Tibial artery (tissue), 4 donors: Measurements from ENCODE around the gene LRRC8E.
"Not testable (repeated sequence)": the region's sequence is repeated elsewhere in the genome, so short reads cannot be mapped to it uniquely, and the experiment has no call there.

Experiments used
- DNase-seq, 2 donors: peaks; one replicate each; pipeline ENCODE4 v3.0.0-alpha.2; 2019
- H3K27ac ChIP-seq, 2 donors: fragments of 200-600 bp; sonication (generic) in 1 of 2; 1 replicate in 1 of 2; 2 replicates in 1 of 2; pipeline ENCODE4 v1.5.1; 2018 to 2019; ENCODE audit warnings: mild to moderate bottlenecking in 1 of 2
- H3K27me3 ChIP-seq, 2 donors: fragments of 200-600 bp; sonication (generic) in 1 of 2; one replicate each; pipeline versions ENCODE4 v1.5.1 to v1.6.0; 2016 to 2019
- H3K36me3 ChIP-seq, 3 donors: fragments of 200-600 bp; sonication (generic) in 2 of 3; one replicate each; pipeline ENCODE4 v1.5.1; 2016 to 2019; ENCODE audit warnings: mild to moderate bottlenecking in 2 of 3
- H3K4me1 ChIP-seq, 4 donors: fragments of 200-600 bp; sonication (generic) in 2 of 4; 1 replicate in 3 of 4; 2 replicates in 1 of 4; pipeline ENCODE4 v1.5.1; 2016 to 2019
- H3K4me3 ChIP-seq, 2 donors: fragments of 200-600 bp; sonication (generic) in 1 of 2; 1 replicate in 1 of 2; 2 replicates in 1 of 2; pipeline ENCODE4 v1.5.1; 2018 to 2019; ENCODE audit warnings: mild to moderate bottlenecking in 2 of 2
- H3K9me3 ChIP-seq, 3 donors: fragments of 200-600 bp; sonication (generic) in 1 of 3; one replicate each; pipeline ENCODE4 v1.5.1; 2016 to 2019
- CTCF ChIP-seq, 2 experiments: fragments of 200-600 bp in 1 of 2; fragments of 450-650 bp in 1 of 2; IDR thresholded peaks; one replicate each; pipeline ENCODE4 v1.5.1; 2017 to 2019; ENCODE audit warnings: antibody characterized with exemption in 2 of 2, mild to moderate bottlenecking in 1 of 2, moderate library complexity in 1 of 2
- intact Hi-C: fragments of 100-400 bp; cut with DNase I; formaldehyde crosslinking; loops from one replicate; pipeline ENCODE4 v1.15.0; 2023; ENCODE audit warnings: low total_unique reads

Gene LRRC8E

DNA sequence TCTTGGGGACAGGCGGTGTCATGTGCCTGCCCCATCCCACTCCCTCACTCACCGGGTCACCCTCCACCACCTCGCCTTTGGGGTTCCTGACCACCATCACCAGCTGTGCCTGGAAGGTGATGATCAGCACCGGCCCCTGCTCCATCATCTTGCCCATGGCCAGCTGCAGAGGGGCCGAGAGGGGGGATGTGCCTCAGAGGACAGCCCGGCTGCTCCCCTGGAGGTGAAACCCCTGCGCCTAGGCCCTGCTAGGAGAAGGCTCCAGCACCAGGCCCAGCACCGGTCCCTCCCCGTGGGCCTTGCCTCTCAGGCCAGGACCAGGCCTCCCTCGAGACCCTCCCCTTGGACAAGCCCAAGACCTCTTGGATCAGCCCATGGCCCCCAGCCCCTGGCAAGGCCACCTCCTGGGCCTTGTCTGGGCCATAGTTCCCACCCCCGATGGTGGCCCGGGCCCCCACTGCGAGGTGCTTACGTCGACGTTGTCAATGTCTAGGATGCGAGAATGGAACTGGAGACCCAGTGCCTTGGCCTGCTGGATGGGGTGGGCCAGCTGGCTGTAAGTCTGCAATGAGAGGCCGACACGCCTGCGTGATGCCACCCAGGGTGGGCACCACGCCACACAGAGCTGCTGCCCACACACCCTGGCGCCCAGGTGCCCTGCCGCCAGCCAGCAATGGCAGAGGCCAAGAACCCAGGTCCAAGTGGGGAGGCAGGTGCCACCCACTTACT is 39.5 kb downstream of the LRRC8E start:
- H3K4me1 ChIP-seq: peaks cover 0 to 97% (median 87%) of the 10 kb centered on the region in 4 donors
- intact Hi-C loops: no loop called here
- H3K27me3 ChIP-seq: peaks cover 0 to 4% of the 10 kb centered on the region in 2 donors
- TF ChIP-seq CTCF (IDR thresholded peaks at IDR 0.05): no peak
- peak overlapping the region in 1 of 2 donors; percentile 31 for H3K4me3 ChIP-seq
- H3K27ac ChIP-seq: peak overlapping the region; percentile 91 to 96
- no peaks in the 10 kb centered on the region for H3K9me3 ChIP-seq
- H3K36me3 ChIP-seq: peaks cover 11 to 30% (median 25%) of the 10 kb centered on the region in 3 donors
- DNase-seq: peak; percentile 21 to 78

GRCh38 chr19:7928334-7928706 is 40.0 kb downstream of the LRRC8E start:
- Histone ChIP-seq H3K4me3 (peak overlapping the region; percentile 21 to 31), H3K4me1 (peaks cover 0 to 97% (median 83%) of the 10 kb centered on the region in 4 donors), H3K36me3 (peaks cover 14 to 30% (median 27%) of the 10 kb centered on the region in 3 donors), H3K27me3 (peaks cover 0 to 4% of the 10 kb centered on the region in 2 donors), H3K9me3 (no peaks in the 10 kb centered on the region), H3K27ac (peak overlapping the region; percentile 91 to 96)
- DNase-seq: peak in 1 of 2 donors; percentile 74
- TF ChIP-seq CTCF (IDR thresholded peaks at IDR 0.05): no peak
- intact Hi-C loops: no loop called here

- no peaks in the 10 kb centered on the region for H3K9me3 ChIP-seq
- peak overlapping the region; percentile 91 to 96 for H3K27ac ChIP-seq
- H3K36me3 ChIP-seq: peaks cover 20 to 35% (median 34%) of the 10 kb centered on the region in 3 donors
- peaks cover 0 to 4% of the 10 kb centered on the region in 2 donors for H3K27me3 ChIP-seq
- intact Hi-C loops: no loop called here
- peaks cover 0 to 97% (median 83%) of the 10 kb centered on the region in 4 donors for H3K4me1 ChIP-seq
- peak; percentile 80 to 89 for DNase-seq
- peak overlapping the region; percentile 21 to 31 for H3K4me3 ChIP-seq
- peak; percentile 42 to 44 for TF ChIP-seq CTCF (IDR thresholded peaks at IDR 0.05)
Observed at GRCh38 chr19:7928741-7929701, 40.7 kb downstream of the LRRC8E start.

DNA sequence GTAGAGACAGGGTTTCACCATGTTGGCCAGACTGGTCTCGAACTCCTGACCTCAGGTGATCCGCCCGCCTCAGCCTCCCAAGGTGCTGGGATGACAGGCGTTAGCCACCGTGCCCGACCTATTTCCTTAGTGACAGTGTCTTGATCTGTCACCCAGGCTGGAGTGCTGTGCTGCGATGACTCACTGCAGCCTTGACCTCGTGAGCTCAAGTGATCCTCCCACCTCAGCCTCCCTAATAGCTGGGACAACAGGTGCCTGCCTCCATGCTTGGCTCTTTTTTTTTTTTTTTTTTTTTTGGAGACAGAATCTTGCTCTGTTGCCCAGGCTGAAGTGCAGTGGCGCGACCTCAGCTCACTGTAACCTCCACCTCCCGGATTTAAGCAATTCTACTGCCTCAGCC is 41.7 kb downstream of the LRRC8E start:
- H3K9me3 ChIP-seq, DNase-seq, H3K27me3 ChIP-seq, intact Hi-C loops: not testable (repeated sequence)
- Histone ChIP-seq H3K4me1 (peaks cover 0 to 97% (median 82%) of the 10 kb centered on the region in 4 donors), H3K4me3 (peak overlapping the region in 1 of 2 donors; percentile 31), H3K27ac (peak overlapping the region; percentile 91 to 96), H3K36me3 (peaks cover 20 to 45% (median 43%) of the 10 kb centered on the region in 3 donors)

DNA sequence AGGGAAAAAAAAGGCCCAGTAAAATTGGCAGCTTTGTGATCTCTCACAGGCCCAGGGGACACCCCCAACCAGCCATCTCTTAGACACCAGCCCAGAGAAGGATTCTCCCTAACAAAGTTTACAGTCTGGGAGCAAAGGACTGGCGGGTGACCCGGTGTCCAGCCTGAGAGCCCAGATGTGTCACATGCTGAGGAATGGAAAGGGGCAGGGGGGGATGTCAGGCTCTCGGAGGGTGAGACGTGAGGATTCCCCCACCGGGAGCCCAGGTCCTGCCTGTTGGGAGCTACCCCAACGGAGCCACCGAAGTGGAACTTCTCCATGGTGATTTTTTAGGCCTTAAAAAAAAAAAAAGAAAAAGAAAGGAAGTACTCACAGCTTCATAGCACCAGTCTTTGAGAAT is 42.5 kb downstream of the LRRC8E start:
- no peak for TF ChIP-seq CTCF (IDR thresholded peaks at IDR 0.05)
- H3K36me3 ChIP-seq: peaks cover 26 to 52% (median 50%) of the 10 kb centered on the region in 3 donors
- DNase-seq: no peak
- intact Hi-C loops: no loop called here
- H3K4me1 ChIP-seq: peaks cover 0 to 97% (median 77%) of the 10 kb centered on the region in 4 donors
- H3K27ac ChIP-seq: peak overlapping the region; percentile 91 to 96
- H3K4me3 ChIP-seq: no peak overlapping the region
- H3K27me3 ChIP-seq: no peaks in the 10 kb centered on the region
- no peaks in the 10 kb centered on the region for H3K9me3 ChIP-seq
